Panc1 (cell line): ENCODE data around the gene GPRIN3.

Source experiments
- CTCF ChIP-seq: fragments of 450-650 bp; IDR thresholded peaks from 2 replicates; pipeline ENCODE4 v1.5.1; 2017; ENCODE audit warnings: mild to moderate bottlenecking
- POLR2AphosphoS5 ChIP-seq: IDR thresholded peaks from 2 replicates; pipeline ENCODE4 v1.6.1; 2012; ENCODE audit warnings: mild to moderate bottlenecking, low read depth, low read length, moderate library complexity
- REST ChIP-seq, 2 experiments: IDR thresholded peaks; 2 replicates each; pipeline ENCODE4 v1.6.1; 2011 to 2012; ENCODE audit warnings: low read depth in 2 of 2, control low read depth in 1 of 2, low read length in 1 of 2, mild to moderate bottlenecking in 1 of 2, moderate library complexity in 1 of 2; ENCODE audit not compliant: insufficient read depth in 1 of 2

- TF ChIP-seq CTCF (no peak), POLR2AphosphoS5 (no peak), REST (IDR thresholded peaks at IDR 0.05; ENCODE audit: insufficient read depth in 1 of 2, low read depth in 2 of 2, low read length in 1 of 2) (no peak)
Observed at GRCh38 chr4:89293299-89293698, 14.3 kb downstream of the GPRIN3 start.
